HepG2 (cell line): ENCODE data around the gene SRC. TPM values are rescaled to one million over a fixed set of nuclear protein-coding genes. Genes with fewer than 3 reads are reported as not detected.

Experiments
- MEF2D ChIP-seq: sonication (generic); formaldehyde crosslinking; IDR thresholded peaks from 2 replicates; pipeline ENCODE4 v1.5.1; 2020; ENCODE audit warnings: mild to moderate bottlenecking, missing genetic modification reagents
- ZNF143 ChIP-seq: sonication (generic); formaldehyde crosslinking; IDR thresholded peaks from 2 replicates; pipeline ENCODE4 v1.4.0; 2020; ENCODE audit warnings: missing genetic modification reagents
- ZNF296 ChIP-seq: sonication (generic); formaldehyde crosslinking; conservative IDR thresholded peaks from 2 replicates; pipeline ENCODE4 v1.5.0; 2020; ENCODE audit warnings: mild to moderate bottlenecking, missing genetic modification reagents
- polyA plus RNA-seq, 8 experiments: library from polyadenylated mRNA; depleted of rRNA in 3 of 8; stranded (reverse) in 7 of 8; unstranded in 1 of 8; fragments of >200 nt; fragmentation: Illumina TruSeq in 4 of 8; extraction: Trizol in 4 of 8; gene quantifications; 2 replicates each; pipeline versions ENCODE4 v1.2.1 to v1.2.3, GENCODE V29; 2011 to 2016; ENCODE audit warnings: low read depth in 4 of 8, missing spikeins in 1 of 8, mixed read lengths in 1 of 8; ENCODE audit not compliant: insufficient read depth in 1 of 8
- total RNA-seq, 5 experiments: library from RNA; depleted of rRNA; stranded (reverse); fragments of >200 nt; fragmentation: Illumina TruSeq; extraction: Trizol; gene quantifications; 2 replicates each; pipeline ENCODE4 v1.2.3, GENCODE V29; 2016; ENCODE audit warnings: low read depth in 1 of 5
- TF ChIP-seq, protein P1 (sequence below): sonication (generic); formaldehyde crosslinking; IDR thresholded peaks from 2 replicates; pipeline ENCODE4 v1.4.0; 2020; ENCODE audit warnings: mild to moderate bottlenecking, missing genetic modification reagents
- TF ChIP-seq, protein P2 (sequence below): sonication (generic); formaldehyde crosslinking; IDR thresholded peaks from 2 replicates; pipeline ENCODE4 v1.4.0; 2020; ENCODE audit warnings: missing genetic modification reagents
- TF ChIP-seq, protein P3 (sequence below): IDR thresholded peaks from 2 replicates; pipeline ENCODE4 v1.6.1; 2016; ENCODE audit warnings: low read depth, borderline replicate concordance
- TF ChIP-seq, protein P4 (sequence below): IDR thresholded peaks from 2 replicates; pipeline ENCODE4 v1.6.1; 2016; ENCODE audit warnings: missing compliant biosample characterization, missing genetic modification reagents, borderline replicate concordance
- TF ChIP-seq, protein P5 (sequence below): sonication (generic); formaldehyde crosslinking; conservative IDR thresholded peaks from 2 replicates; pipeline ENCODE4 v1.4.0; 2020; ENCODE audit warnings: missing genetic modification reagents
- TF ChIP-seq, protein P6 (sequence below): sonication (generic); formaldehyde crosslinking; IDR thresholded peaks from 2 replicates; pipeline ENCODE4 v1.5.0; 2020; ENCODE audit warnings: mild to moderate bottlenecking, missing genetic modification reagents
- TF ChIP-seq, protein P7 (sequence below): sonication (generic); formaldehyde crosslinking; IDR thresholded peaks from 2 replicates; pipeline ENCODE4 v1.9.0; 2021; ENCODE audit warnings: missing genetic modification reagents, mild to moderate bottlenecking, borderline replicate concordance
- TF ChIP-seq, protein P8 (sequence below): sonication (generic); formaldehyde crosslinking; IDR thresholded peaks from 2 replicates; pipeline ENCODE4 v1.5.1; 2020; ENCODE audit warnings: missing genetic modification reagents, mild to moderate bottlenecking, borderline replicate concordance

SRC gene
- total and polyA plus RNA-seq, 2 of the 13 experiments (the other 11 are each of a cell fraction or from before 2014, with no cell fraction given): 54.7 to 192 TPM

DNA sequence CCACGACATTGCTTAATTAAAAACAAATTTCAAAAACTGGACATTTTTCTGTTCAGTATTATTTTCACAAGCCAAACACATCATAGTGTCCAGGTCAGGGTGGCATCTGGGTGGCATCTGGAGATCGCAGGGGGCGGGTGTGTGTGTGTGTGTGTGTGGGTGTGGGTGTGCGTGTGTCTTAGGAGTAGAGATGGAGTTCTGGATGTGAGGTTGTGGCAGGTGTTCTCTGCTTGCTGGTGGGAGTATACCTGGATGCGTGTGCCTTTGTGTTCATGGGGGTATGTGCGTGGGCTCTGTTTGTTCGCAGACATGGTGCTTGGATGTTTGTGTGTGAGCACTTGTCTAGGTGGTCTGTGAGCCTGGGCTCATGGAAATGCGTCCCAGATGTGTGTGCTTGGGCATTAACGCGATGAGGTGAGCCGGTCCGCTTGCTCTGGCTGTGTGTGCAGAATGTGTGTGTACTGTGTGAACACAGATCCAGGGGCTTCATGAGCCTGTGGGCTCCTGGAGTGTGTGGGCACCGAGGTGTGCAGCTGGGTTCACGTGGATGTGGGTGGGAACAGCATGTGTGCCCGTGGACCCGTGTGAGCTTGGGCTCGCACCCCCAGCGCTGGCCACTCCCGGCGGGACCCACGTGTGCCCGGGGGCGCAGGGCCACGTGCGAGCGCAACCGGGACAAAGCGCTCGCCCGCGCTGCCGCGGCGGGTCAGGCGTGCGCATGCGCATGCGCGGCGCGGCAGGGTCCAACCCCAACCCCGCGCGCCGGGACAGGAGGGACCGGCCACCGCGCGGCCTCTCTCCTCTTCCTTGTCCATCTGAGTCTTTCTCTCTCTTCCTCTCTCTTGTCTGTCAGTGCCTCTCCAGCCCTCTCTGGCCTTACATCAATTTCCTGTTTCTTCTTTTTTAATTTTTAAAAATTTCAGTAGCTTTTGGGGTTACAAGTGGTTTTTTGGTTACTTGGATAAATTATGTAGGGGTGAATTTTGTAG is 60.4 kb downstream of the SRC start (continued):
- TF ChIP-seq, protein P1, sequence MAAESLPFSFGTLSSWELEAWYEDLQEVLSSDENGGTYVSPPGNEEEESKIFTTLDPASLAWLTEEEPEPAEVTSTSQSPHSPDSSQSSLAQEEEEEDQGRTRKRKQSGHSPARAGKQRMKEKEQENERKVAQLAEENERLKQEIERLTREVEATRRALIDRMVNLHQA (CRISPR knock-in tag): no peak
- TF ChIP-seq, protein P2, sequence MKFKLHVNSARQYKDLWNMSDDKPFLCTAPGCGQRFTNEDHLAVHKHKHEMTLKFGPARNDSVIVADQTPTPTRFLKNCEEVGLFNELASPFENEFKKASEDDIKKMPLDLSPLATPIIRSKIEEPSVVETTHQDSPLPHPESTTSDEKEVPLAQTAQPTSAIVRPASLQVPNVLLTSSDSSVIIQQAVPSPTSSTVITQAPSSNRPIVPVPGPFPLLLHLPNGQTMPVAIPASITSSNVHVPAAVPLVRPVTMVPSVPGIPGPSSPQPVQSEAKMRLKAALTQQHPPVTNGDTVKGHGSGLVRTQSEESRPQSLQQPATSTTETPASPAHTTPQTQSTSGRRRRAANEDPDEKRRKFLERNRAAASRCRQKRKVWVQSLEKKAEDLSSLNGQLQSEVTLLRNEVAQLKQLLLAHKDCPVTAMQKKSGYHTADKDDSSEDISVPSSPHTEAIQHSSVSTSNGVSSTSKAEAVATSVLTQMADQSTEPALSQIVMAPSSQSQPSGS: peak; percentile 69
- TF ChIP-seq ZNF296 (CRISPR knock-in tag) (0 out of 2 replicates have a peak, but pooled peaks have one; percentile 62), MEF2D (CRISPR knock-in tag) (no peak), ZNF143 (CRISPR knock-in tag) (peak; percentile 63)
- TF ChIP-seq, protein P3, sequence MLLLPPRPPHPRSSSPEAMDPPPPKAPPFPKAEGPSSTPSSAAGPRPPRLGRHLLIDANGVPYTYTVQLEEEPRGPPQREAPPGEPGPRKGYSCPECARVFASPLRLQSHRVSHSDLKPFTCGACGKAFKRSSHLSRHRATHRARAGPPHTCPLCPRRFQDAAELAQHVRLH (CRISPR knock-in tag): peak; percentile 93
- TF ChIP-seq, protein P4, sequence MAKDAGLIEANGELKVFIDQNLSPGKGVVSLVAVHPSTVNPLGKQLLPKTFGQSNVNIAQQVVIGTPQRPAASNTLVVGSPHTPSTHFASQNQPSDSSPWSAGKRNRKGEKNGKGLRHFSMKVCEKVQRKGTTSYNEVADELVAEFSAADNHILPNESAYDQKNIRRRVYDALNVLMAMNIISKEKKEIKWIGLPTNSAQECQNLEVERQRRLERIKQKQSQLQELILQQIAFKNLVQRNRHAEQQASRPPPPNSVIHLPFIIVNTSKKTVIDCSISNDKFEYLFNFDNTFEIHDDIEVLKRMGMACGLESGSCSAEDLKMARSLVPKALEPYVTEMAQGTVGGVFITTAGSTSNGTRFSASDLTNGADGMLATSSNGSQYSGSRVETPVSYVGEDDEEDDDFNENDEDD: peak; percentile 99
- TF ChIP-seq, protein P5, sequence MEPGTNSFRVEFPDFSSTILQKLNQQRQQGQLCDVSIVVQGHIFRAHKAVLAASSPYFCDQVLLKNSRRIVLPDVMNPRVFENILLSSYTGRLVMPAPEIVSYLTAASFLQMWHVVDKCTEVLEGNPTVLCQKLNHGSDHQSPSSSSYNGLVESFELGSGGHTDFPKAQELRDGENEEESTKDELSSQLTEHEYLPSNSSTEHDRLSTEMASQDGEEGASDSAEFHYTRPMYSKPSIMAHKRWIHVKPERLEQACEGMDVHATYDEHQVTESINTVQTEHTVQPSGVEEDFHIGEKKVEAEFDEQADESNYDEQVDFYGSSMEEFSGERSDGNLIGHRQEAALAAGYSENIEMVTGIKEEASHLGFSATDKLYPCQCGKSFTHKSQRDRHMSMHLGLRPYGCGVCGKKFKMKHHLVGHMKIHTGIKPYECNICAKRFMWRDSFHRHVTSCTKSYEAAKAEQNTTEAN (CRISPR knock-in tag): peak; percentile 95
- TF ChIP-seq, protein P6, sequence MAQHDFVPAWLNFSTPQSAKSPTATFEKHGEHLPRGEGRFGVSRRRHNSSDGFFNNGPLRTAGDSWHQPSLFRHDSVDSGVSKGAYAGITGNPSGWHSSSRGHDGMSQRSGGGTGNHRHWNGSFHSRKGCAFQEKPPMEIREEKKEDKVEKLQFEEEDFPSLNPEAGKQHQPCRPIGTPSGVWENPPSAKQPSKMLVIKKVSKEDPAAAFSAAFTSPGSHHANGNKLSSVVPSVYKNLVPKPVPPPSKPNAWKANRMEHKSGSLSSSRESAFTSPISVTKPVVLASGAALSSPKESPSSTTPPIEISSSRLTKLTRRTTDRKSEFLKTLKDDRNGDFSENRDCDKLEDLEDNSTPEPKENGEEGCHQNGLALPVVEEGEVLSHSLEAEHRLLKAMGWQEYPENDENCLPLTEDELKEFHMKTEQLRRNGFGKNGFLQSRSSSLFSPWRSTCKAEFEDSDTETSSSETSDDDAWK (CRISPR knock-in tag): no peak
- TF ChIP-seq, protein P7, sequence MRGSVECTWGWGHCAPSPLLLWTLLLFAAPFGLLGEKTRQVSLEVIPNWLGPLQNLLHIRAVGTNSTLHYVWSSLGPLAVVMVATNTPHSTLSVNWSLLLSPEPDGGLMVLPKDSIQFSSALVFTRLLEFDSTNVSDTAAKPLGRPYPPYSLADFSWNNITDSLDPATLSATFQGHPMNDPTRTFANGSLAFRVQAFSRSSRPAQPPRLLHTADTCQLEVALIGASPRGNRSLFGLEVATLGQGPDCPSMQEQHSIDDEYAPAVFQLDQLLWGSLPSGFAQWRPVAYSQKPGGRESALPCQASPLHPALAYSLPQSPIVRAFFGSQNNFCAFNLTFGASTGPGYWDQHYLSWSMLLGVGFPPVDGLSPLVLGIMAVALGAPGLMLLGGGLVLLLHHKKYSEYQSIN: 0 out of 2 replicates have a peak, but pooled peaks have one; percentile 89
- TF ChIP-seq, protein P8, sequence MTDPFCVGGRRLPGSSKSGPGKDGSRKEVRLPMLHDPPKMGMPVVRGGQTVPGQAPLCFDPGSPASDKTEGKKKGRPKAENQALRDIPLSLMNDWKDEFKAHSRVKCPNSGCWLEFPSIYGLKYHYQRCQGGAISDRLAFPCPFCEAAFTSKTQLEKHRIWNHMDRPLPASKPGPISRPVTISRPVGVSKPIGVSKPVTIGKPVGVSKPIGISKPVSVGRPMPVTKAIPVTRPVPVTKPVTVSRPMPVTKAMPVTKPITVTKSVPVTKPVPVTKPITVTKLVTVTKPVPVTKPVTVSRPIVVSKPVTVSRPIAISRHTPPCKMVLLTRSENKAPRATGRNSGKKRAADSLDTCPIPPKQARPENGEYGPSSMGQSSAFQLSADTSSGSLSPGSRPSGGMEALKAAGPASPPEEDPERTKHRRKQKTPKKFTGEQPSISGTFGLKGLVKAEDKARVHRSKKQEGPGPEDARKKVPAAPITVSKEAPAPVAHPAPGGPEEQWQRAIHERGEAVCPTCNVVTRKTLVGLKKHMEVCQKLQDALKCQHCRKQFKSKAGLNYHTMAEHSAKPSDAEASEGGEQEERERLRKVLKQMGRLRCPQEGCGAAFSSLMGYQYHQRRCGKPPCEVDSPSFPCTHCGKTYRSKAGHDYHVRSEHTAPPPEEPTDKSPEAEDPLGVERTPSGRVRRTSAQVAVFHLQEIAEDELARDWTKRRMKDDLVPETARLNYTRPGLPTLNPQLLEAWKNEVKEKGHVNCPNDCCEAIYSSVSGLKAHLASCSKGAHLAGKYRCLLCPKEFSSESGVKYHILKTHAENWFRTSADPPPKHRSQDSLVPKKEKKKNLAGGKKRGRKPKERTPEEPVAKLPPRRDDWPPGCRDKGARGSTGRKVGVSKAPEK (CRISPR knock-in tag): no peak
